Loucy (cell line): Measurements from ENCODE around the gene DHX57.

Experiments used
- H2AFZ ChIP-seq: fragments of 200-600 bp; sonication (generic); 2 replicates; pipeline ENCODE4 v1.6.0; 2016; ENCODE audit warnings: antibody characterized with exemption, mild to moderate bottlenecking, low read length, moderate library complexity
- H3F3A ChIP-seq: fragments of 200-600 bp; 2 replicates; pipeline ENCODE4 v1.6.0; 2016; ENCODE audit warnings: antibody characterized with exemption, low read depth, mild to moderate bottlenecking
- H3K27me3 ChIP-seq: fragments of 200-600 bp; sonication (generic); 2 replicates; pipeline ENCODE4 v1.6.1; 2014; ENCODE audit warnings: low read length, mild to moderate bottlenecking; ENCODE audit not compliant: insufficient read depth, poor library complexity, severe bottlenecking
- H3K36me3 ChIP-seq: fragments of 200-600 bp; sonication (generic); 2 replicates; pipeline ENCODE4 v1.6.1; 2016; ENCODE audit warnings: low read length; ENCODE audit not compliant: insufficient read depth
- H3K4me1 ChIP-seq: fragments of 200-600 bp; sonication (generic); 2 replicates; pipeline ENCODE4 v1.5.1; 2014; ENCODE audit warnings: low read length, mild to moderate bottlenecking; ENCODE audit not compliant: insufficient read depth, poor library complexity, severe bottlenecking
- H3K4me2 ChIP-seq: fragments of 200-600 bp; sonication (generic); 2 replicates; pipeline ENCODE4 v1.6.0; 2014; ENCODE audit warnings: antibody characterized with exemption, low read length, low read depth, mild to moderate bottlenecking; ENCODE audit not compliant: poor library complexity, severe bottlenecking
- H3K4me3 ChIP-seq: fragments of 200-600 bp; sonication (generic); 2 replicates; pipeline ENCODE4 v1.5.1; 2014; ENCODE audit warnings: low read length, mild to moderate bottlenecking, mixed read lengths; ENCODE audit not compliant: poor library complexity, severe bottlenecking
- H3K79me2 ChIP-seq: fragments of 200-600 bp; sonication (generic); 2 replicates; pipeline ENCODE4 v1.6.1; 2014; ENCODE audit warnings: low read length; ENCODE audit not compliant: insufficient read depth
- H3K9ac ChIP-seq: fragments of 200-600 bp; sonication (generic); 2 replicates; pipeline ENCODE4 v1.6.0; 2014; ENCODE audit warnings: mild to moderate bottlenecking, low read depth, low read length, moderate library complexity; ENCODE audit not compliant: poor library complexity, severe bottlenecking
- H3K9me2 ChIP-seq: fragments of 200-600 bp; sonication (generic); replicated peaks from 2 replicates; pipeline ENCODE4 v1.6.1; 2016; ENCODE audit warnings: low read depth, low read length, mixed read lengths
- H3K9me3 ChIP-seq: fragments of 200-600 bp; sonication (generic); 2 replicates; pipeline ENCODE4 v1.6.1; 2014; ENCODE audit warnings: mild to moderate bottlenecking, antibody characterized with exemption, low read length, low read depth; ENCODE audit not compliant: insufficient read depth
- H4K20me1 ChIP-seq: fragments of 200-600 bp; sonication (generic); 2 replicates; pipeline ENCODE4 v1.6.0; 2014; ENCODE audit warnings: antibody characterized with exemption, low read length, mild to moderate bottlenecking; ENCODE audit not compliant: insufficient read depth, poor library complexity, severe bottlenecking
- EZH2phosphoT487 ChIP-seq: fragments of 200-600 bp; IDR thresholded peaks from 2 replicates; pipeline ENCODE4 v1.6.1; 2018; ENCODE audit warnings: antibody characterized with exemption, mild to moderate bottlenecking, moderate library complexity, borderline replicate concordance
- TF ChIP-seq, protein P1 (sequence below): fragments of 200-600 bp; sonication (generic); conservative IDR thresholded peaks from 2 replicates; pipeline ENCODE4 v1.5.1; 2014; ENCODE audit warnings: mild to moderate bottlenecking, antibody characterized with exemption, low read length

DHX57 gene

DNA sequence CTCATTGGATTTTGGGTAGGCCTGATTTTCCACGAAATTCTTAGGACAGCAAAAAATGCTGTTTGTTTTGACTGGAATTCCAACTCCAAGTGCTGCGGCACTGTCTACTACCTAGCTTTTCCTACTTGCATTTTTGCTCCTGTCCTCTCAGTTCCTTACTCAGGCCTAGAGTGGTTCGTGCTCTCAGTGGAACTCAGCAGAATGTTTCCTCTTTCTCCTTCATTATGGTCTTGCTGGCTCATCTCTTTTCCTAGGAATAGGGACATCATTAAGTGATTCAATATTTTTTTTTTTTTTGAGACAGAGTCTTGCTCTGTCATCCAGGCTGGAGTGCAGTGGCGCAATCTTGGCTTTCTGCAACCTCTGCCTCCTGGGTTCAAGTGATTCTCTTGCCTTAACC is 59.8 kb downstream of the DHX57 start:
- Histone ChIP-seq H3K4me3 (no peak overlapping the region), H3F3A (no peaks in the 10 kb centered on the region), H3K9me2 (no peaks in the 10 kb centered on the region), H4K20me1 (no peaks in the 10 kb centered on the region), H3K79me2 (no peaks in the 10 kb centered on the region), H3K4me1 (no peaks in the 10 kb centered on the region), H3K9me3 (no peaks in the 10 kb centered on the region), H3K9ac (no peak overlapping the region), H2AFZ (no peak overlapping the region), H3K36me3 (peaks cover 24% of the 10 kb centered on the region), H3K27me3 (no peaks in the 10 kb centered on the region), H3K4me2 (no peak overlapping the region)
- TF ChIP-seq, protein P1, sequence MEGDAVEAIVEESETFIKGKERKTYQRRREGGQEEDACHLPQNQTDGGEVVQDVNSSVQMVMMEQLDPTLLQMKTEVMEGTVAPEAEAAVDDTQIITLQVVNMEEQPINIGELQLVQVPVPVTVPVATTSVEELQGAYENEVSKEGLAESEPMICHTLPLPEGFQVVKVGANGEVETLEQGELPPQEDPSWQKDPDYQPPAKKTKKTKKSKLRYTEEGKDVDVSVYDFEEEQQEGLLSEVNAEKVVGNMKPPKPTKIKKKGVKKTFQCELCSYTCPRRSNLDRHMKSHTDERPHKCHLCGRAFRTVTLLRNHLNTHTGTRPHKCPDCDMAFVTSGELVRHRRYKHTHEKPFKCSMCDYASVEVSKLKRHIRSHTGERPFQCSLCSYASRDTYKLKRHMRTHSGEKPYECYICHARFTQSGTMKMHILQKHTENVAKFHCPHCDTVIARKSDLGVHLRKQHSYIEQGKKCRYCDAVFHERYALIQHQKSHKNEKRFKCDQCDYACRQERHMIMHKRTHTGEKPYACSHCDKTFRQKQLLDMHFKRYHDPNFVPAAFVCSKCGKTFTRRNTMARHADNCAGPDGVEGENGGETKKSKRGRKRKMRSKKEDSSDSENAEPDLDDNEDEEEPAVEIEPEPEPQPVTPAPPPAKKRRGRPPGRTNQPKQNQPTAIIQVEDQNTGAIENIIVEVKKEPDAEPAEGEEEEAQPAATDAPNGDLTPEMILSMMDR: no peak
- no peak for TF ChIP-seq EZH2phosphoT487

GRCh38 chr2:38810488-38810887 is 65.2 kb downstream of the DHX57 start:
- no peaks in the 10 kb centered on the region for H3K9me2 ChIP-seq
- H3K9ac ChIP-seq: no peak overlapping the region
- no peaks in the 10 kb centered on the region for H3K9me3 ChIP-seq
- H3F3A ChIP-seq: no peaks in the 10 kb centered on the region
- no peak overlapping the region for H3K4me3 ChIP-seq
- H3K4me2 ChIP-seq: no peak overlapping the region
- TF ChIP-seq EZH2phosphoT487: no peak
- TF ChIP-seq, protein P1: no peak
- no peaks in the 10 kb centered on the region for H3K27me3 ChIP-seq
- H3K36me3 ChIP-seq: peaks cover 12% of the 10 kb centered on the region; the same call in 1 of the 2 replicates
- H3K79me2 ChIP-seq: no peaks in the 10 kb centered on the region
- no peaks in the 10 kb centered on the region for H4K20me1 ChIP-seq
- no peak overlapping the region for H2AFZ ChIP-seq
- H3K4me1 ChIP-seq: no peaks in the 10 kb centered on the region

DNA sequence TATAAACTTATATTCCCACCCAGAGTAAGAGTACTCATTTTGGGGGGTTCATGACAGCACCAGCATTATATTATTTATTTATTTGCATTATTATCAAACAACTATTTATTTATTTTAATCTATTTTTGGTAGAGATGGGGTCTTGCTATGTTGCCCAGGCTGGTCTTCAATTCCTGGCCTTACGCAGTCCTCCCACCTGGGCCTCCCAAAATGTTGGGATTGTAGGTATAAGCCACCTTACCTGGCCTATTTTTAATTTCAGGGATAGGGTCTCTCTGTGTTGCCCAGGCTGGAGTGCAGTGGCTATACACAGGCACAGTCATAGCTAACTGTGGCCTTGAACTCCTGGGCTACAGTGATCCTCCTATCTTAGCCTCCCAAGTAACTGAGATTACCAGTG is 67.1 kb downstream of the DHX57 start:
- Histone ChIP-seq H3F3A (no peaks in the 10 kb centered on the region), H2AFZ (no peak overlapping the region), H3K4me2 (no peak overlapping the region), H3K4me3 (no peak overlapping the region), H3K9me3 (no peaks in the 10 kb centered on the region), H3K9me2 (no peaks in the 10 kb centered on the region), H3K36me3 (peaks cover 11% of the 10 kb centered on the region; the same call in 1 of the 2 replicates), H3K9ac (no peak overlapping the region), H3K79me2 (no peaks in the 10 kb centered on the region), H3K27me3 (no peaks in the 10 kb centered on the region), H4K20me1 (no peaks in the 10 kb centered on the region), H3K4me1 (no peaks in the 10 kb centered on the region)
- TF ChIP-seq EZH2phosphoT487: no peak
- TF ChIP-seq, protein P1: no peak
